H1 (cell line): ENCODE measurements around the gene PSD2. TPM values are rescaled to one million over a fixed set of nuclear protein-coding genes. Genes with fewer than 3 reads are reported as not detected.
A peak's percentile ranks its signal among the peaks of the same experiment; 100 is the strongest.

Experiments used
- CTCF ChIA-PET: fragments of 300-600 bp; sonication (Branson Sonifier 250); formaldehyde crosslinking; loops from one replicate; lab custom pipeline; 2021; ENCODE audit not compliant: partially characterized antibody; lab: Charles Lee
- POLR2A ChIA-PET: fragments of 300-600 bp; sonication (Branson Sonifier 250); formaldehyde crosslinking; loops from one replicate; lab custom pipeline; 2021; ENCODE audit warnings: inconsistent platforms; ENCODE audit not compliant: partially characterized antibody; lab: Charles Lee
- DNase-seq, 2 experiments: peaks; one replicate each; pipeline versions ENCODE4 v3.0.0 to v3.0.0-alpha.2; 2010 to 2022; ENCODE audit warnings: low spot score in 2 of 2, low read depth in 1 of 2, mixed read lengths in 1 of 2
- FAIRE-seq: peaks from 2 replicates; lab custom pipeline; 2011; peaks lifted over from hg19 to GRCh38; lab: Jason Lieb, UNC
- H2AFZ ChIP-seq: 2 replicates; pipeline ENCODE4 v1.8.1; 2012; ENCODE audit warnings: low read length, inconsistent platforms
- H2AK5ac ChIP-seq: 2 replicates; pipeline ENCODE4 v1.6.1; 2013; ENCODE audit warnings: low read depth, low read length
- H2BK120ac ChIP-seq: replicated peaks from 2 replicates; pipeline ENCODE3; 2013; ENCODE audit warnings: low read depth, low read length, inconsistent platforms
- H2BK12ac ChIP-seq: 2 replicates; pipeline ENCODE4 v1.6.1; 2013; ENCODE audit warnings: low read depth, low read length
- H2BK15ac ChIP-seq: 2 replicates; pipeline ENCODE4 v1.6.1; 2013; ENCODE audit warnings: low read length
- H2BK20ac ChIP-seq: 2 replicates; pipeline ENCODE4 v1.6.1; 2013; ENCODE audit warnings: low read length
- H2BK5ac ChIP-seq: 2 replicates; pipeline ENCODE4 v1.6.1; 2013; ENCODE audit warnings: low read depth, low read length
- H3K14ac ChIP-seq: 2 replicates; pipeline ENCODE4 v1.6.1; 2013; ENCODE audit warnings: inconsistent platforms; ENCODE audit not compliant: insufficient read length
- H3K18ac ChIP-seq: 2 replicates; pipeline ENCODE4 v1.6.1; 2013; ENCODE audit warnings: low read length; ENCODE audit errors: extremely low read depth
- H3K23ac ChIP-seq: 2 replicates; pipeline ENCODE4 v1.6.1; 2013; ENCODE audit warnings: inconsistent platforms; ENCODE audit not compliant: insufficient read length
- H3K23me2 ChIP-seq: 2 replicates; pipeline ENCODE4 v1.6.1; 2013; ENCODE audit warnings: low read depth, low read length
- H3K27ac ChIP-seq: 2 replicates; pipeline ENCODE4 v1.6.1; 2011; ENCODE audit warnings: low read depth, low read length, inconsistent platforms
- H3K27me3 ChIP-seq, 4 experiments: replicated peaks in 1 of 4; 1 replicate in 1 of 4; 2 replicates in 3 of 4; pipeline versions ENCODE4 v1.6.1 to v1.8.1; 2011 to 2013; ENCODE audit warnings: low read length in 3 of 4, mild to moderate bottlenecking in 3 of 4, inconsistent platforms in 2 of 4, mixed read lengths in 2 of 4, moderate library complexity in 1 of 4; ENCODE audit not compliant: control insufficient read depth in 3 of 4, insufficient read depth in 3 of 4; ENCODE audit errors: extremely low read depth in 1 of 4
- H3K36me3 ChIP-seq, 4 experiments: 2 replicates each; pipeline versions ENCODE4 v1.6.1 to v1.8.1; 2011 to 2013; ENCODE audit warnings: mild to moderate bottlenecking in 4 of 4, low read length in 3 of 4, moderate library complexity in 2 of 4, control low read depth in 1 of 4, inconsistent platforms in 1 of 4; ENCODE audit not compliant: insufficient read depth in 4 of 4, control insufficient read depth in 2 of 4
- H3K4ac ChIP-seq: replicated peaks from 2 replicates; pipeline ENCODE3; 2013; ENCODE audit warnings: low read length, low read depth, mixed read lengths, inconsistent platforms; ENCODE audit not compliant: insufficient read length
- H3K4me1 ChIP-seq, 4 experiments: replicated peaks in 1 of 4; 1 replicate in 1 of 4; 2 replicates in 3 of 4; pipeline versions ENCODE4 v1.6.1 to v1.8.1; 2011 to 2013; ENCODE audit warnings: low read length in 3 of 4, inconsistent platforms in 2 of 4, mixed read lengths in 1 of 4; ENCODE audit not compliant: insufficient read depth in 4 of 4, control insufficient read depth in 3 of 4
- H3K4me2 ChIP-seq, 2 experiments: 2 replicates each; pipeline versions ENCODE4 v1.6.1 to v1.8.1; 2011 to 2013; ENCODE audit warnings: low read depth in 2 of 2, low read length in 2 of 2, control low read depth in 1 of 2, inconsistent platforms in 1 of 2, mild to moderate bottlenecking in 1 of 2; ENCODE audit not compliant: insufficient read depth in 1 of 2
- H3K4me3 ChIP-seq, 4 experiments: fragments of 200-600, 300-600 bp in 1 of 4; sonication (generic), shearing (Covaris generic), sonication (Bioruptor Twin) in 1 of 4; 2 replicates each; pipeline versions ENCODE4 v1.5.1 to v1.8.1; 2011 to 2016; ENCODE audit warnings: low read length in 4 of 4, low read depth in 3 of 4, control low read depth in 2 of 4, inconsistent platforms in 2 of 4, mild to moderate bottlenecking in 2 of 4, mixed read lengths in 1 of 4, moderate library complexity in 1 of 4; ENCODE audit not compliant: insufficient read depth in 2 of 4; ENCODE audit errors: extremely low read depth in 1 of 4
- H3K56ac ChIP-seq: replicated peaks from 2 replicates; pipeline ENCODE3; 2013; ENCODE audit warnings: low read depth, mild to moderate bottlenecking, mixed read lengths, low read length, inconsistent platforms; ENCODE audit not compliant: insufficient read length
- H3K79me1 ChIP-seq: 2 replicates; pipeline ENCODE4 v1.6.1; 2013; ENCODE audit warnings: low read depth, low read length, control low read depth
- H3K79me2 ChIP-seq, 2 experiments: 2 replicates each; pipeline versions ENCODE4 v1.6.1 to v1.8.1; 2012 to 2013; ENCODE audit warnings: low read length in 2 of 2, mild to moderate bottlenecking in 2 of 2, inconsistent platforms in 1 of 2; ENCODE audit not compliant: insufficient read depth in 2 of 2, control insufficient read depth in 1 of 2
- H3K9ac ChIP-seq, 4 experiments: replicated peaks in 1 of 4; 1 replicate in 1 of 4; 2 replicates in 3 of 4; pipeline versions ENCODE4 v1.6.1 to v1.8.1; 2011 to 2013; ENCODE audit warnings: low read depth in 3 of 4, low read length in 3 of 4, control low read depth in 2 of 4, mild to moderate bottlenecking in 2 of 4, moderate library complexity in 2 of 4, inconsistent platforms in 1 of 4; ENCODE audit errors: extremely low read depth in 1 of 4
- H3K9me3 ChIP-seq, 2 experiments: 2 replicates each; pipeline versions ENCODE4 v1.6.1 to v1.8.1; 2012 to 2013; ENCODE audit warnings: mild to moderate bottlenecking in 2 of 2, moderate library complexity in 2 of 2, control low read depth in 1 of 2, inconsistent platforms in 1 of 2, low read depth in 1 of 2, low read length in 1 of 2, mixed read lengths in 1 of 2; ENCODE audit not compliant: insufficient read depth in 2 of 2
- H4K20me1 ChIP-seq, 2 experiments: replicated peaks in 1 of 2; 2 replicates each; pipeline versions ENCODE3 to v1.8.1; 2011 to 2013; ENCODE audit warnings: inconsistent platforms in 2 of 2, low read length in 2 of 2, mild to moderate bottlenecking in 1 of 2; ENCODE audit not compliant: insufficient read depth in 2 of 2, control insufficient read depth in 1 of 2
- H4K5ac ChIP-seq: 2 replicates; pipeline ENCODE4 v1.6.1; 2013; ENCODE audit warnings: low read length, low read depth, mixed read lengths, inconsistent platforms; ENCODE audit not compliant: insufficient read length
- H4K8ac ChIP-seq: 2 replicates; pipeline ENCODE4 v1.8.0; 2013; ENCODE audit warnings: mild to moderate bottlenecking, moderate library complexity, low read length, inconsistent platforms; ENCODE audit not compliant: insufficient read depth; ENCODE audit errors: extremely low read depth
- H4K91ac ChIP-seq: replicated peaks from 2 replicates; pipeline ENCODE3; 2013; ENCODE audit warnings: low read length, mixed read lengths, inconsistent platforms; ENCODE audit not compliant: insufficient read length
- BRCA1 ChIP-seq: IDR thresholded peaks from 2 replicates; pipeline ENCODE4 v1.6.1; 2012; ENCODE audit warnings: low read depth, low read length, improper control_type of control experiment
- CHD2 ChIP-seq: IDR thresholded peaks from 2 replicates; pipeline ENCODE4 v1.6.1; 2012; ENCODE audit warnings: low read length, improper control_type of control experiment
- JUN ChIP-seq: IDR thresholded peaks from 2 replicates; pipeline ENCODE4 v1.6.1; 2011; ENCODE audit warnings: low read depth, mild to moderate bottlenecking, improper control_type of control experiment, low read length
- MAFK ChIP-seq: IDR thresholded peaks from 2 replicates; pipeline ENCODE4 v1.6.1; 2012; ENCODE audit warnings: low read depth, mild to moderate bottlenecking, improper control_type of control experiment, low read length
- RNF2 ChIP-seq: fragments of 200-900, 300-1000 bp; sonication (generic); IDR thresholded peaks from 2 replicates; pipeline ENCODE4 v1.7.1; 2016; ENCODE audit warnings: borderline replicate concordance, low read depth, mild to moderate bottlenecking, antibody characterized with exemption, low read length; ENCODE audit not compliant: poor library complexity, severe bottlenecking; ENCODE audit errors: missing control alignments
- RXRA ChIP-seq: IDR thresholded peaks from 2 replicates; pipeline ENCODE4 v1.6.1; 2011; ENCODE audit warnings: low read depth, mild to moderate bottlenecking, low read length, moderate library complexity; ENCODE audit not compliant: insufficient read depth
- SIRT6 ChIP-seq: IDR thresholded peaks from one replicate; pipeline ENCODE4 v1.7.1; 2012; ENCODE audit warnings: low read length, inconsistent platforms
- SP1 ChIP-seq: IDR thresholded peaks from 2 replicates; pipeline ENCODE4 v1.6.1; 2011; ENCODE audit warnings: low read depth, low read length
- TAF7 ChIP-seq: optimal IDR thresholded peaks from 2 replicates; pipeline ENCODE3; 2011; ENCODE audit warnings: low read depth, mild to moderate bottlenecking, inconsistent platforms, low read length, moderate library complexity, borderline replicate concordance
- TCF12 ChIP-seq: IDR thresholded peaks from 2 replicates; pipeline ENCODE4 v1.6.1; 2011; ENCODE audit warnings: low read depth, mild to moderate bottlenecking, low read length
- TEAD4 ChIP-seq: IDR thresholded peaks from 2 replicates; pipeline ENCODE4 v1.6.1; 2012; ENCODE audit warnings: low read depth, low read length, inconsistent platforms, mixed read lengths
- WGBS, 2 experiments: shearing (Covaris generic) in 1 of 2; methylation state at CpG; one replicate each; pipeline versions ENCODE4 v1.1.6 to v1.1.7; 2013 to 2015; ENCODE audit warnings: low lambda C conversion rate in 2 of 2, mixed read lengths in 2 of 2, inconsistent platforms in 1 of 2, low coverage in 1 of 2, missing lambda C conversion rate in 1 of 2; ENCODE audit not compliant: insufficient replicate concordance in 2 of 2, insufficient coverage in 1 of 2, insufficient read length in 1 of 2; ENCODE audit errors: extremely low coverage in 1 of 2, missing lambda C conversion rate in 1 of 2; 5-methylcytosine and 5-hydroxymethylcytosine counted together
- polyA plus RNA-seq, 7 experiments: library from polyadenylated mRNA; depleted of rRNA in 3 of 7; stranded (reverse) in 5 of 7; unstranded in 2 of 7; fragments of >200 nt in 5 of 7; fragments of 200-250 nt in 2 of 7; gene quantifications; 1 replicate in 5 of 7; 2 replicates in 1 of 7; 4 replicates in 1 of 7; pipeline versions ENCODE4 v1.2.1 to v1.2.3, GENCODE V29; 2011 to 2013; ENCODE audit warnings: missing spikeins in 2 of 7, mixed read lengths in 2 of 7
- total RNA-seq: library from RNA; stranded (reverse); fragmentation: NEBNext Ultra II Directional; extraction: Animal tissue kit (Norgen Biotek cat#: 25700); gene quantifications from 2 replicates; pipeline ENCODE4 v1.2.1, GENCODE V29; 2021

The PSD2 gene
- total and polyA plus RNA-seq, 2 of the 8 experiments (the other 6 are each of a cell fraction or from before 2014, with no cell fraction given), result 0.06 to 0.14 TPM

DNA sequence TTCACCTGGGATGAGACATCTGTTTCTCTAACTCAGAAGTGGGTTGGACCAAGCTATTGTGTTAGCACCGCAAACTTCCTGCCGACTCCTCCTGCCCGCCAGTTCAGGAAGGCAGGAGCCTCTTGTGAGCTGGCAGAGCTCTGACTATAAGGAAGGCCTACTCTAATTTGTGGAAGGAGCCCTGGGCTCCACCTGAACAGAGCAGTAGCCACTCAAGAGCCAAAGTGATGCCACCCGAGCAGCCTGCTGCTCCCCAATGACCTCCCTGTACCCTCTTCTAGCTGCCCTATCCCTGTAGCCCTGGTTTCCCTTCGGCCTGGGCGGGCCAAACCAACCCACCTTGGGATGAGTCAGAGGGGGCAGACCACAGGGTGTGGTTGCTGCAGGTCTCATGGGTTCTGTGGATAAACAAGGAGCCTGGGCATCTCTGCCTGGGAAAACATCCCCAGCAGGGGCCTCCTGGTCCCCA lies 81.6 kb downstream of the PSD2 start:
- FAIRE-seq, result no peak
- no peaks in the 10 kb centered on the region for H3K9me3 ChIP-seq
- no peak overlapping the region for H3K56ac ChIP-seq
- no peak overlapping the region for H4K5ac ChIP-seq
- no peak overlapping the region for H2BK5ac ChIP-seq
- no peaks in the 10 kb centered on the region for H3K79me2 ChIP-seq
- H3K23me2 ChIP-seq, result 0 out of 2 replicates have a peak, but pooled peaks cover 1% of the 10 kb centered on the region
- H2BK15ac ChIP-seq, result no peak overlapping the region
- no peak overlapping the region for H3K23ac ChIP-seq
- H3K4ac ChIP-seq, result no peak overlapping the region
- H3K4me3 ChIP-seq, result no peak overlapping the region
- no peak overlapping the region for H3K27ac ChIP-seq
- H4K8ac ChIP-seq, result no peak overlapping the region
- no peak overlapping the region for H2BK120ac ChIP-seq
- no peak overlapping the region for H3K14ac ChIP-seq
- no peak overlapping the region for H3K9ac ChIP-seq
- no peak overlapping the region for H3K4me2 ChIP-seq
- no peak overlapping the region for H3K18ac ChIP-seq
- POLR2A ChIA-PET, result no interaction called here
- WGBS, 2 experiments, result 84% methylated on average over 6 of the region's 6 CpGs; no CpG with 5 or more reads in 1 of the 2 experiments
- CTCF ChIA-PET, result interaction anchor here (0.8 to 4.1 kb wide), 9 partner anchors 9 to 94 kb away, joined by 3 to 35 read pairs (median 3); no protein-coding TSS in a partner anchor
- no peaks in the 10 kb centered on the region for H4K20me1 ChIP-seq
- H3K27me3 ChIP-seq, result peaks cover 0 to 2% (median 0%) of the 10 kb centered on the region in 4 experiments; a peak in 2 of 7 replicates
- H4K91ac ChIP-seq, result no peak overlapping the region
- H3K4me1 ChIP-seq, result peaks cover 0 to 9% (median 6%) of the 10 kb centered on the region in 4 experiments; a peak in 6 of 7 replicates
- no peaks in the 10 kb centered on the region for H3K36me3 ChIP-seq
- no peak overlapping the region for H2AK5ac ChIP-seq
- H3K79me1 ChIP-seq, result no peaks in the 10 kb centered on the region
- no peak for DNase-seq
- H2BK20ac ChIP-seq, result no peak overlapping the region
- peak overlapping the region; percentile 52; the same call in 1 of the 2 replicates for H2AFZ ChIP-seq
- no peak overlapping the region for H2BK12ac ChIP-seq
- TF ChIP-seq CHD2 (no peak), JUN (no peak), BRCA1 (no peak), TEAD4 (no peak), TCF12 (no peak), TAF7 (no peak), SIRT6 (no peak), RNF2 (no peak), SP1 (no peak), RXRA (no peak), MAFK (no peak)
